OCI-LY3 (cell line): ENCODE measurements around the gene BBX.

ENCODE experiments used
- H2AFZ ChIP-seq: fragments of 200-600, 300-600 bp; shearing (Covaris generic); 2 replicates; pipeline ENCODE4 v1.6.0; 2014; ENCODE audit warnings: antibody characterized with exemption, low read depth, low read length
- H3K27ac ChIP-seq: fragments of 200-600, 300-600 bp; sonication (generic); 2 replicates; pipeline ENCODE4 v1.5.1; 2014; ENCODE audit warnings: mild to moderate bottlenecking, low read length, moderate library complexity, mixed read lengths
- H3K27me3 ChIP-seq: fragments of 200-600, 300-600 bp; sonication (generic); 2 replicates; pipeline ENCODE4 v1.6.1; 2014; ENCODE audit warnings: low read depth, low read length, mixed read lengths
- H3K36me3 ChIP-seq: fragments of 200-600, 300-600 bp; sonication (generic); replicated peaks from 2 replicates; pipeline ENCODE3; 2014; ENCODE audit warnings: low read depth, low read length, mixed read lengths
- H3K4me1 ChIP-seq: fragments of 300-600, 200-600 bp; sonication (generic); 2 replicates; pipeline ENCODE4 v1.6.1; 2014; ENCODE audit warnings: low read length, mixed read lengths
- H3K4me2 ChIP-seq: fragments of 200-600, 300-600 bp; sonication (generic); 2 replicates; pipeline ENCODE4 v1.6.1; 2014; ENCODE audit warnings: low read length, mixed read lengths
- H3K4me3 ChIP-seq: fragments of 300-600, 200-600 bp; sonication (generic); 2 replicates; pipeline ENCODE4 v1.5.1; 2014; ENCODE audit warnings: antibody characterized with exemption, mild to moderate bottlenecking, low read length, moderate library complexity
- H3K79me2 ChIP-seq: fragments of 300-600, 200-600 bp; shearing (Covaris generic); 2 replicates; pipeline ENCODE4 v1.6.1; 2014; ENCODE audit warnings: mild to moderate bottlenecking, low read length, mixed read lengths
- H3K9ac ChIP-seq: fragments of 300-600, 200-600 bp; shearing (Covaris generic); 2 replicates; pipeline ENCODE4 v1.6.0; 2014; ENCODE audit warnings: mild to moderate bottlenecking, low read length, moderate library complexity
- H3K9me3 ChIP-seq: fragments of 200-600, 300-600 bp; shearing (Covaris generic); 2 replicates; pipeline ENCODE4 v1.6.1; 2014; ENCODE audit warnings: low read length, mixed read lengths; ENCODE audit not compliant: insufficient read depth
- H4K20me1 ChIP-seq: fragments of 200-600, 300-600 bp; sonication (generic); 2 replicates; pipeline ENCODE4 v1.6.1; 2016; ENCODE audit warnings: low read length, mixed read lengths; ENCODE audit not compliant: insufficient read depth
- EZH2phosphoT487 ChIP-seq: fragments of 200-600 bp; shearing (Covaris generic); IDR thresholded peaks from 2 replicates; pipeline ENCODE4 v1.6.1; 2018; ENCODE audit warnings: antibody characterized with exemption, mixed run types, low read depth
- TF ChIP-seq, protein P1 (sequence below): fragments of 200-600, 300-600 bp; sonication (generic); IDR thresholded peaks from 2 replicates; pipeline ENCODE4 v1.5.1; 2014; ENCODE audit warnings: antibody characterized with exemption, low read length, low read depth

BBX gene

DNA sequence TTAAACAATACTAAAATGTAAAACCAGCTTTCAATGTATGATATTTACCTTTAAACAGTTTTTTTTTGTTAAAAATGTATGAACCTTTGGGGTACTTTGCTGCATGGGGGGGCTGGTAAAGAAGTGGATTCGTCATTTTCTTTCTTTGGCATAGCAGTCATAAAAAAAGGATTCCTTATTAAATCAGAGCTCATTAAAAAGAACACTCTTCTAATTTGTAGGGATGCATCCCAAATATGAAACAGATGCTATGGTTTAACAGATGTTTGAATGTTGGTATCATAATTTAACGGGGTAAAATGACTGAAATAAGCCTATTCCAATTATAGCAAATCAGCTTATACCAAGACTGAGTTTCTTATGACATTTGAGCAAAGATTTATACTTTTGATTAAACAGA is 234.4 kb downstream of the BBX start:
- H2AFZ ChIP-seq, result no peak overlapping the region
- H3K36me3 ChIP-seq, result no peaks in the 10 kb centered on the region
- no peaks in the 10 kb centered on the region for H4K20me1 ChIP-seq
- H3K27ac ChIP-seq, result no peak overlapping the region
- no peak for TF ChIP-seq EZH2phosphoT487
- TF ChIP-seq, protein P1, sequence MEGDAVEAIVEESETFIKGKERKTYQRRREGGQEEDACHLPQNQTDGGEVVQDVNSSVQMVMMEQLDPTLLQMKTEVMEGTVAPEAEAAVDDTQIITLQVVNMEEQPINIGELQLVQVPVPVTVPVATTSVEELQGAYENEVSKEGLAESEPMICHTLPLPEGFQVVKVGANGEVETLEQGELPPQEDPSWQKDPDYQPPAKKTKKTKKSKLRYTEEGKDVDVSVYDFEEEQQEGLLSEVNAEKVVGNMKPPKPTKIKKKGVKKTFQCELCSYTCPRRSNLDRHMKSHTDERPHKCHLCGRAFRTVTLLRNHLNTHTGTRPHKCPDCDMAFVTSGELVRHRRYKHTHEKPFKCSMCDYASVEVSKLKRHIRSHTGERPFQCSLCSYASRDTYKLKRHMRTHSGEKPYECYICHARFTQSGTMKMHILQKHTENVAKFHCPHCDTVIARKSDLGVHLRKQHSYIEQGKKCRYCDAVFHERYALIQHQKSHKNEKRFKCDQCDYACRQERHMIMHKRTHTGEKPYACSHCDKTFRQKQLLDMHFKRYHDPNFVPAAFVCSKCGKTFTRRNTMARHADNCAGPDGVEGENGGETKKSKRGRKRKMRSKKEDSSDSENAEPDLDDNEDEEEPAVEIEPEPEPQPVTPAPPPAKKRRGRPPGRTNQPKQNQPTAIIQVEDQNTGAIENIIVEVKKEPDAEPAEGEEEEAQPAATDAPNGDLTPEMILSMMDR, result no peak
- H3K4me1 ChIP-seq, result no peaks in the 10 kb centered on the region
- H3K9ac ChIP-seq, result no peak overlapping the region
- no peak overlapping the region for H3K4me3 ChIP-seq
- H3K4me2 ChIP-seq, result no peak overlapping the region
- no peaks in the 10 kb centered on the region for H3K9me3 ChIP-seq
- no peaks in the 10 kb centered on the region for H3K79me2 ChIP-seq
- no peaks in the 10 kb centered on the region for H3K27me3 ChIP-seq

DNA sequence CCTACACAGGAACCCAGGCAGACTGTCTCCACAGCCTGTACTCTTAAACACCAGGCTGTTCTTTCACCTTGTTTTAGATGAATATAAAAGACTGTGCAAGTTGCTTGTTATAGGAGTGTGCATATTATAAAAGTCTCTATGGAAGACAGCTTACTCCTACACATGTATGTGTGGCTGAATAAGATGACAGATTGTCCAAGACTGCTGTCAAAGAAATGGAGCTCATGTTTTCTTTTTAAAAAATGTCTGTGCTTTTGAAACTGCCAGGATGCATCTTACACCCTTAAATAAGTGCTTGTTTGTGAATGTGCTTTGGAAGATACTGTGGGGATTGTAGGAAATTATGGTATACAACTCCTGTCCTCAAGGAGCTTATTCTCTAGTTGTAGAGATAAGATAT is 237.4 kb downstream of the BBX start:
- no peak overlapping the region for H3K4me2 ChIP-seq
- H3K4me1 ChIP-seq, result no peaks in the 10 kb centered on the region
- H3K27ac ChIP-seq, result no peak overlapping the region
- H3K9ac ChIP-seq, result no peak overlapping the region
- no peaks in the 10 kb centered on the region for H3K27me3 ChIP-seq
- no peaks in the 10 kb centered on the region for H3K79me2 ChIP-seq
- TF ChIP-seq EZH2phosphoT487, result no peak
- TF ChIP-seq, protein P1, result no peak
- no peak overlapping the region for H2AFZ ChIP-seq
- H3K9me3 ChIP-seq, result no peaks in the 10 kb centered on the region
- H3K36me3 ChIP-seq, result no peaks in the 10 kb centered on the region
- H4K20me1 ChIP-seq, result no peaks in the 10 kb centered on the region
- no peak overlapping the region for H3K4me3 ChIP-seq

DNA sequence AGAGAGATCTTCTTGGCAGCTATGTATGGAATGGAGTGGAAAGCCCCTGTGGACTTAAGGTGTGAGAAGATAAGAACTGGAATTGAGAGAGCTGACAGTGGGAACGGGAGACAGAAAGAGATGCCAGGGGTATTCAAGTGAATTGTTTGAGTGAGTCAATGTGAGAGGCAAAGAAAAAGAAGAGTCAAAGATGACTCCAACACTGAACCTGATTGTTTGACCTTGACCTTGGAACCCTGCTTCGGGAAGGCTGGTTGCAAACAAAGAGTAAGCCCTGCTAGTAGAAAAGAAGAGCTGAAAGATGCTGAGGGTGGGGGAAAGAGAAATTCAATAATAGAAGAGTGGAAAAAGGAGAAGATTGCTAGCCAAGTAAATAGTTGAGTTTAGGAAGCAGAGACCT is 238.6 kb downstream of the BBX start:
- H3K79me2 ChIP-seq, result no peaks in the 10 kb centered on the region
- H4K20me1 ChIP-seq, result no peaks in the 10 kb centered on the region
- H3K4me3 ChIP-seq, result no peak overlapping the region
- no peak overlapping the region for H2AFZ ChIP-seq
- H3K9ac ChIP-seq, result no peak overlapping the region
- H3K36me3 ChIP-seq, result no peaks in the 10 kb centered on the region
- H3K4me1 ChIP-seq, result no peaks in the 10 kb centered on the region
- TF ChIP-seq, protein P1, result no peak
- no peak for TF ChIP-seq EZH2phosphoT487
- no peaks in the 10 kb centered on the region for H3K9me3 ChIP-seq
- H3K4me2 ChIP-seq, result no peak overlapping the region
- no peaks in the 10 kb centered on the region for H3K27me3 ChIP-seq
- no peak overlapping the region for H3K27ac ChIP-seq

DNA sequence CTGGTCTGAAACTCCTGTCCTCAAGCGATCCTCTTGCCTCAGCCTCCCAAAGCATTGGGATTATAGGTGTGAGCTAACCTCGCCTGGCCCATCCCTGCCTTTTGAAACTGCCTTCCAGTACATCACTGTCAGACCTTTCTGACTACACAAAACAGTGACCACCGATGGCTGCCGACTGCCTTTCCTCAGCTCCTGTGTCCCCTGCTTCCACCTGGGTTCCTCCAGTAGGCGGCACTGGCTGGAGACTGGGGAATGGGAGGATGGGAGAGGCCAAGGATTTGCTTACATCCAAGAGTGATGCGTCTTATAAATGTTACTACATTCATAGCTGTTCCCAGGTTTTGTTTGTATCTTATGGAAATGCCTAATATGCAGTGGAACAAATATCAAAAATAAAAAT is 242.8 kb downstream of the BBX start:
- Histone ChIP-seq H3K4me3 (no peak overlapping the region), H3K79me2 (no peaks in the 10 kb centered on the region), H4K20me1 (no peaks in the 10 kb centered on the region)

More for the DNA sequence above, 242.8 kb downstream of the BBX start:
- no peaks in the 10 kb centered on the region for H3K36me3 ChIP-seq
- no peaks in the 10 kb centered on the region for H3K27me3 ChIP-seq
- peaks cover 14% of the 10 kb centered on the region for H3K4me1 ChIP-seq
- H3K9ac ChIP-seq, result no peak overlapping the region
- TF ChIP-seq, protein P1, result no peak
- no peak for TF ChIP-seq EZH2phosphoT487
- no peak overlapping the region for H3K4me2 ChIP-seq
- H3K9me3 ChIP-seq, result no peaks in the 10 kb centered on the region
- no peak overlapping the region for H2AFZ ChIP-seq
- no peak overlapping the region for H3K27ac ChIP-seq
